Measurements from ENCODE around the gene BATF.
"Not testable (repeated sequence)": the region's sequence is repeated elsewhere in the genome, so short reads cannot be mapped to it uniquely, and the experiment has no call there.

Gene BATF

GRCh38 chr14:75522224-75522982 lies at the start of gene BATF:
TSS of gene BATF (plus strand) at chr14:75522469. CDS start at chr14:75522683, 214 bp downstream.
- no peak for DNase-seq (ENCODE audit: low spot score)

GRCh38 chr14:75474127-75474526 lies 48.1 kb upstream of the BATF start:
- DNase-seq (ENCODE audit: low spot score), result not testable (repeated sequence)

DNA sequence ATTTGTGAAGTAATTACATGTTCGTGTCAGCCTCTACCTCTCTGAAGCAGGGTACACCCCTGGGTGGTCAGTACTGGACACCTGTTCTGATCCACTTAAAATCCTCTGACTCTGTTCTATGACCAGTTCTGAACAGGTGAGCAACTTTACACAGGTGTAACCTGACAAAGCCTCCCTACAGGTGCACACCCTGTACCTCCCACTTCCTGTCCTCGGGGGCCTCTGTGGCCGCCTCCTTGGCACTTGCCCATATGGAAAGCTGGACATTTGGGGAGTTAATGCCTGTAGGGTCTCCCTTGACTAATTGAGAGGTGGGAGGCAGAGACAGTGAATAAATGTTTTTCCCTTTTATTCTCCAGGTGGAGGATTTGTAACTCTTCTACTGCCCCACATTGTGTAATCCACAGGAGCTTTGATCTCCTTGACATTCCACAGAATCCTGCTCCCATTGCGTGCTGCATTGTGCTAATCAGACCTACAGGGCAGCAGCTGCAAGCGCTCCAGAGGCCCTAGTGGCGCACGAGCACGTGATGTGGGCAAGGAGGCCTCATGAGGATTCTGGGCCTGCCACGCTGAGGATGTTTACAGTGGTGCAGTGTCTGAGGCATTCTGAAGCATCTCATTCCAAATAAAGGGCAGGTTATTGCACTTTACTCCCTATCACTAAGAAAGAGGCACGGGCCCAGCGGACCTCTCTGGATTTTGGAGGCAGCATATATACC lies 45.8 kb upstream of the BATF start:
- no peak for DNase-seq (ENCODE audit: low spot score)

- DNase-seq (ENCODE audit: low spot score), result no peak
These were observed 44.4 kb upstream of the BATF start for GRCh38 chr14:75477881-75478280.

- no peak for DNase-seq (ENCODE audit: low spot score)
These were observed 42.3 kb upstream of the BATF start for GRCh38 chr14:75479770-75480600.

- DNase-seq (ENCODE audit: low spot score), result no peak
These were observed 39.9 kb upstream of the BATF start for GRCh38 chr14:75482366-75482765.

DNA sequence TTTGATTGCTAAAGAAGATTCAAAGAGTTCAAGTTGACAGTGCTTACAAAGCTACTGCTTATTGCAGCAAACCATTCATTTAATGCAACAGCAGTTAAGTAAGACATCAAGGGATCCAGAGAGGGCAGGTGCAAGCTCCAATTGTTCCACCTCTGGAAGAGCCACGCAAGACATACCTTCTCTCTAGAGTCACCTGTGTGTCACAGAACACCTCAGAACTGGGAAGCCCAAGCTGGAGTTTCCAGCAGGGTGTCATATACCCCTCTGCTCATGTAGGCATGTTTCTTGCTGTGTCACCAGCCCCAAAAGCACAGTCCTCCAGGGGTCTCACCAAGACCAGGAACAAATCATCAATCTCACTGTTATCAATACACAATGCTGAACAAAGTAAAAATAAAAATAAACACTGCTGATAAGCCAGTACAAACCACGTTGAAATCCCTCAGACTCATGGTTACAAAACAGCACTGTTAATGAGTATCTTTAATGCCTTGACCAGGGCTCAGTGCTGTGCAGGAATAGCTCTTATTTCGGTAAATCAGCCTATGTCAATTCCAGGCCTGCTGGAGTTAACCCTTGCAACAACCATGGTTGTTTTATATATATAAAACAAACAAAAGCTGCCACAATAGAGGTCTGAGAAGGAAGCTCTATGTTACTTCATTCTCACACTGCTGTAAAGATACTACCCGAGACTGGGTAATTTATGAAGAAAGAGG lies 37.4 kb upstream of the BATF start:
- no peak for DNase-seq (ENCODE audit: low spot score)

- no peak for DNase-seq (ENCODE audit: low spot score)
These were observed 36.0 kb upstream of the BATF start for GRCh38 chr14:75486318-75486717.

DNA sequence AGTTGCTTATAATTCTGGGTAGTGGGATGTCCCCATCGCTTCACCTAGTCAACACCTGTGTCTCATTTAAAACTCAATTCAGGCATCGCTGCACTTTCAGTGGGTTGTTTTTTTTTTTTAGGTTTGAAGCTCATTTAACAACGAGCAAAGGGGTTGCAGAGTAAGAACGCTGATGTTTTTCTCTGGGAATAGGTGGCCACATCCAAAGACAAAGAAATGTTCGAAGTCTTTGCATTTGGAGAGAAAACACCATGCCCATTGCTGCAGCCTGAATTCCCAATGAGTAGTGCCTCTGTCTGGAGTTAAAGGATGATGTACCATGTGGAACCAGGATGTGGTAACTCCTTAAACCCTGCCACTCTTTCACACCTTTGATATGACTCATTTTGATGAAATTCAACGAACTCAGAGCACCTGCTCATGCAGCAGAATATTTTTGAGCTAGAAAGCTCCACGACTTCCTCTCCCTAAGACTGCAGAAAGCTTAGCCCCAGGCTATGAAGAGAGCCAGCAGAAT lies 35.1 kb upstream of the BATF start:
- no peak for DNase-seq (ENCODE audit: low spot score)

DNA sequence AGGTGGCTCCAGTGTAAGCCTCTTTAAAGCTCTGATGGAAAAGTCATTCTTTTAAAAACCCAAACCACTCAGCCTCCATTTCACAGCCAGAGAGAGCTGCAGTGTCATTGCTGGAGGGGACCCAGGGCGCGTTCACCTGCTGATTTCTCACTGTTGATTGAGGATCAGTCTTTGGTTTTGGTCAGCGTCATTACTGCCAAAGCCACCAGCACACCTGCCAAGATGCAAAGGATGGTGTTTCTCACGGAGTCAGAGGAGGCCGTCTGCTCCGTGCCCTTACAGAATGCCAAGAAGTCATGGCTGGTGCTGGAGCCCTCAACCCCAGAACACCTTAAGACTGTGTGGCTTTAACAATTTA lies 32.8 kb upstream of the BATF start:
- DNase-seq (ENCODE audit: low spot score), result no peak

GRCh38 chr14:75491376-75491978 lies 30.8 kb upstream of the BATF start:
- DNase-seq (ENCODE audit: low spot score), result no peak

- DNase-seq (ENCODE audit: low spot score), result no peak
These were observed 29.3 kb upstream of the BATF start for GRCh38 chr14:75492832-75493591.

DNA sequence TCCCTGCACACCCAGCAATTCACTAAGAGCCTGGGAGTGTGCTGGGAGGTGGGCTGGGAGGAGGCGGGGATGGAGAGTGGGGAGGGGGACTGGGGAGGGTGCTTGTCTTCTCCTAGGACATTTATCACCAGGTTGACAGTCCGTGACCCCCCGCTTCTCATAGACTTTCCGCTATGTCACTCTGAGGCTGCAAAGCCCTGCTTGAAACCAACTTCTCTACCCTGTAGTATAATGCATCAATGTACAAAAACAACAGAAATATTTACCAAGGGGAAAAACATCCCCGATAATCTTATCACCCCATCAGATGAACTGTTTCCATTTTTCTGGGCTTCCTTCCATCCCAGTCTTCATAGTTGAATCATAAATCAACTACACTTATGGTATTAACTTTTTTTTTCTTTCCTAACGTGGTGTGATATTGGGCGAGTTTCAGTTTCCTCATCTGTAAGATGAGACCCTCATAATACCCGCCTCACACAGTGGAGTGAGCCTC lies 28.6 kb upstream of the BATF start:
- no peak for DNase-seq (ENCODE audit: low spot score)

GRCh38 chr14:75494896-75495295 lies 27.4 kb upstream of the BATF start:
- DNase-seq (ENCODE audit: low spot score), result no peak

GRCh38 chr14:75495399-75495798 lies 26.9 kb upstream of the BATF start:
- DNase-seq (ENCODE audit: low spot score), result no peak

DNA sequence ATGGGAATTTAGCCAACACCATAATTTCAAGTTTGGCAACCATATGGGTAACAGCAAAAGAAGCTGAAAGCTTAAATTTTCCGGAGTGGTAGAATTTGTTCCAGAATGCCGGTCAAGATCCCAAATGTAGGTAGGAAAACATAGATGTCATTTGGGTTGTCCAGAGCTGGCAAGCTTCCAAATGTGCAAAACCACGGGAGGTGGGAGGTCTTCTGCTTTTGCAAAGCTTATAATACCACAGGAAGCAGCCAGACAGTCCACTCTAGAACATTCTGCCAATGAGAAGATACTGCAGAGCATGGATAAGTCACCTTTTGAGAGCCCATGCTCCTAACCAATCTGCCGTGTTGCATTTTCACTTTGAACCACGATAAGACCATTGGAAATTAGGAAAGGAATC lies 26.4 kb upstream of the BATF start:
- DNase-seq (ENCODE audit: low spot score), result no peak

DNA sequence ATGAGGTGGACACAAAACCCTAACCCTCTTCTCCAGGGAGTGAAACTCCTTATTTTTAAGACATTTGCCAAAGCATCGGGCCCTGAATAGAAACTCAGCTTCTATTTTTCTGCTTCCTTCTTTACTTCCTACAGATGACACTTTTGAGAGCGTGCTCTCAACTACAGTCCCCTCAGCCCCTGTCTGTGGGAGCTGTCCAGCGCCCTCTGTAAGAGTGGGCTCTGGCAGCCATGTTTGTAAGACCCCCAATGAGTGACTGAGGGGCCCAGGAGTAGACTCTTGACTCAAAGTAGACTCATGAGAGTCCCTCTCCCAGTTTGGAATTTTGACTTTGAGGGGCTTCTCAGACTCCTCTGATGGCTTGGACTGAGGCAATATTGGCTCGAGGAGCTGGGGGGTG lies 25.5 kb upstream of the BATF start:
- no peak for DNase-seq (ENCODE audit: low spot score)

DNA sequence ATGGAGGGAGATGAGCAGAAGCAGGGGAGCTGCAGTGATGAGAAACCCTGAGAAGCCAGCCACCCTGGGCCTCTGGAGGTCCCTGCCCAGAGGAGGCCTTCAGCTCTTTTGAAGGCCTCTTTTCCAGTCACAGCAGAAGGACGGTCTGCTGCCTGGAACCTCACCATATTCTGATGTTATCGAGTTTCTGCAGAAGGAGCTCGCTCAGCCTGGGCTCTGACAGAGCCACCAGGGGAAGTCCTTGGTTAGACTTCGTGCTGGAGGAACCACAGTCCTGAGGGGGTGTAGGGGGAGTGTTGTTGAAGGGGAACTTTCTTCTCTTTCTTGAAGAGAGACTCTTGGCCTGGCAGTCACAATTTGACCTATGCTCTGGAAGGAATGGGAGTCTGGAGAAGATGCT lies 25.1 kb upstream of the BATF start:
- DNase-seq (ENCODE audit: low spot score), result no peak

- DNase-seq (ENCODE audit: low spot score), result no peak
These were observed 24.6 kb upstream of the BATF start for GRCh38 chr14:75497701-75498100.

DNA sequence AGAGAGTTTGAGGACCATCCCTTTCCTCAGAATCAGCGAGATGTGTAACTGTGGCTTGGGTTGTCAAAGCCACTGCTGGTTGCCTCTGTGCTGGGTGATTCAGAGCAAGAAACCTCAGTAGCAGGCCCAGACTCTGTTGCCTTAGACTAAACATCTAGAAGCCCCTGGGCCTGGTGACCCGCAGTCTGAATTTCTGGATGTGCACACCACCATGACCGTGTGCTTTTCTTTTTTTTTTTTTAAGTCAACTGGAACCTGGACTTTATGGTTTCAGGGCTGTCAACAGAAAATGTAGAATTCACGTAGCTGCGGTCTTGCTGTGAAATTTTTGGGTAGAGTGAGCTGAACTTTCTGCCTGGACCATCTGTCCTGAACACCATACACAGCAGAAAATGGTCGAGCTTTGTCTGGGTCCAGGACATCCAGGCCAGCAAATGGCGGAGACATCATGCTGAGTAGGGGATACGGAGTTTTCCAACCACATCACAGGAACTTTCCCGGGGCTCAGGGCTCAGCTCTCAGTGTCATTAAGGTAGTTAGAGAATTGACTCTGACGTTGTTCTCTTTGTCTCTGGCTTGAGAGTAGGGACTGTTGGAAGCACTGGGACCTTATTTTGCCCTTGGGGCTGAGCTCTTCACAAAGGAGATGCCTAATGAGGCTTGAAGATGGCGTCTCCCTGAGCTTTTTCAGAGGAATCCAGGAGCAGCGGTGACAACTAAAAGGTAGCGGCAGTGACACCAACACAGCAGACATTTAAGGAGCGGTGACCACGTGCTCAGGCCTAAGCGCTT lies 23.0 kb upstream of the BATF start:
- DNase-seq (ENCODE audit: low spot score), result no peak
